Natural killer cell (primary cell): ENCODE results near the gene TTC31. TPM values are rescaled to one million over a fixed set of nuclear protein-coding genes. Genes with fewer than 3 reads are reported as not detected.

Source experiments
- ATAC-seq, 3 donors: fragments of 150-1000 bp in 2 of 3; fragments of 200-7000 bp in 1 of 3; cut with Tn5 transposase; 1 replicate in 1 of 3; 2 replicates in 2 of 3; pipeline ENCODE4 v1.10.0; 2021; ENCODE audit warnings: mild to moderate bottlenecking in 2 of 3, moderate library complexity in 2 of 3
- DNase-seq, 2 donors: peaks; one replicate each; pipeline versions ENCODE4 v3.0.0 to v3.0.0-alpha.2; 2013 to 2021; ENCODE audit warnings: mixed read lengths in 1 of 2
- H3K27ac ChIP-seq: one replicate; pipeline ENCODE4 v1.5.1; 2013; ENCODE audit warnings: mild to moderate bottlenecking, low read length
- H3K27me3 ChIP-seq: one replicate; pipeline ENCODE4 v1.6.1; 2013; ENCODE audit warnings: low read length; ENCODE audit not compliant: control insufficient read depth, insufficient read depth
- H3K36me3 ChIP-seq: one replicate; pipeline ENCODE4 v1.6.1; 2013; ENCODE audit warnings: low read length; ENCODE audit not compliant: control insufficient read depth, insufficient read depth
- H3K4me1 ChIP-seq: one replicate; pipeline ENCODE4 v1.6.1; 2013; ENCODE audit warnings: low read length; ENCODE audit not compliant: control insufficient read depth, insufficient read depth
- H3K4me3 ChIP-seq: one replicate; pipeline ENCODE4 v1.5.1; 2013; ENCODE audit warnings: low read length
- H3K9me3 ChIP-seq: one replicate; pipeline ENCODE4 v1.6.1; 2013; ENCODE audit warnings: low read length; ENCODE audit not compliant: control insufficient read depth, insufficient read depth
- H3K27ac Mint-ChIP-seq, 2 donors: one replicate each; pipeline ENCODE4 v1.8.0; 2022; ENCODE audit warnings: mild to moderate bottlenecking in 2 of 2, mixed read lengths in 2 of 2, moderate library complexity in 1 of 2
- H3K27me3 Mint-ChIP-seq, 2 donors: one replicate each; pipeline ENCODE4 v1.8.0; 2022; ENCODE audit warnings: low read depth in 2 of 2, mixed read lengths in 2 of 2
- H3K36me3 Mint-ChIP-seq: one replicate; pipeline ENCODE4 v1.8.0; 2022; ENCODE audit warnings: mixed read lengths
- H3K4me1 Mint-ChIP-seq, 2 donors: one replicate each; pipeline ENCODE4 v1.8.0; 2022; ENCODE audit warnings: mixed read lengths in 2 of 2
- H3K4me3 Mint-ChIP-seq: one replicate; pipeline ENCODE4 v1.8.0; 2022; ENCODE audit warnings: mild to moderate bottlenecking, moderate library complexity, mixed read lengths
- H3K9me3 Mint-ChIP-seq, 2 donors: one replicate each; pipeline ENCODE4 v1.8.0; 2022; ENCODE audit warnings: mixed read lengths in 2 of 2
- CTCF ChIP-seq: fragments of 200-600 bp; IDR thresholded peaks from one replicate; pipeline ENCODE4 v1.8.0; 2022; ENCODE audit warnings: antibody characterized with exemption
- WGBS: methylation state at CpG from one replicate; pipeline ENCODE4 v1.1.7; 2013; ENCODE audit warnings: missing lambda C conversion rate; ENCODE audit not compliant: insufficient coverage; 5-methylcytosine and 5-hydroxymethylcytosine counted together
- intact Hi-C: fragments of 100-400 bp; cut with micrococcal nuclease; formaldehyde crosslinking; loops from one replicate; pipeline ENCODE4 v1.14.2; 2022
- total RNA-seq, 4 donors: library from RNA; stranded (reverse); fragments of 120-200 nt in 1 of 4; gene quantifications; one replicate each; pipeline versions ENCODE4 v1.2.3 to v1.2.4, GENCODE V29; 2013 to 2022

The TTC31 gene
- total RNA-seq, 3 donors from 2014 or later (not counting 1 experiment from before 2014, with no cell fraction given) = 51.3 to 59.7 (median 53.1) TPM

GRCh38 chr2:74499267-74499939, 16.5 kb downstream of the TTC31 start, which contains the start of gene LBX2:
Gene LBX2 (minus strand): TSS chr2:74499603. CDS start chr2:74499537, 66 bp downstream.
- intact Hi-C loops = no loop called here
- peak within 1 kb of the TSS; percentile 30 to 81 for H3K27ac Mint-ChIP-seq
- 6% methylated on average over 65 of the region's 65 CpGs for WGBS

GRCh38 chr2:74499940-74500577, 17.2 kb downstream of the TTC31 start:
- peaks cover 36 to 65% of the 10 kb centered on the region in 2 donors for H3K4me1 Mint-ChIP-seq
- Histone ChIP-seq H3K27me3 (peaks cover 5% of the 10 kb centered on the region), H3K4me3 (no peak overlapping the region)

More at GRCh38 chr2:74499267-74499939, 16.5 kb downstream of the TTC31 start, which contains the start of gene LBX2:
- peaks cover 5% of the 10 kb centered on the region for H3K27me3 ChIP-seq
- H3K36me3 Mint-ChIP-seq = no peaks in the 10 kb centered on the region
- H3K27ac ChIP-seq = no peak within 1 kb of the TSS
- no peaks in the 10 kb centered on the region for H3K9me3 Mint-ChIP-seq
- peaks cover 29 to 58% of the 10 kb centered on the region in 2 donors for H3K4me1 Mint-ChIP-seq
- ATAC-seq (peak in 1 of 3 donors; percentile 28), DNase-seq (peak in 1 of 2 donors; percentile 48)
- no peak for TF ChIP-seq CTCF
- peaks cover 0 to 8% of the 10 kb centered on the region in 2 donors for H3K27me3 Mint-ChIP-seq
- H3K9me3 ChIP-seq = no peaks in the 10 kb centered on the region
- H3K4me3 Mint-ChIP-seq = peak within 1 kb of the TSS; percentile 90
- peak within 1 kb of the TSS; percentile 52 for H3K4me3 ChIP-seq
- no peaks in the 10 kb centered on the region for H3K36me3 ChIP-seq
- H3K4me1 ChIP-seq = peaks cover 56% of the 10 kb centered on the region

GRCh38 chr2:74500578-74500946, 17.7 kb downstream of the TTC31 start:
- H3K27ac ChIP-seq = no peak overlapping the region
- Mint-ChIP-seq H3K4me1 (peaks cover 38 to 70% of the 10 kb centered on the region in 2 donors), H3K27ac (no peak overlapping the region), H3K4me3 (peak overlapping the region; percentile 13), H3K9me3 (no peaks in the 10 kb centered on the region), H3K36me3 (no peaks in the 10 kb centered on the region), H3K27me3 (peaks cover 0 to 8% of the 10 kb centered on the region in 2 donors)
- TF ChIP-seq CTCF = no peak
- no peaks in the 10 kb centered on the region for H3K9me3 ChIP-seq
- DNase-seq (no peak), ATAC-seq (no peak)
- H3K4me3 ChIP-seq = no peak overlapping the region
- peaks cover 3% of the 10 kb centered on the region for H3K36me3 ChIP-seq
- H3K27me3 ChIP-seq = peaks cover 5% of the 10 kb centered on the region
- intact Hi-C loops = no loop called here
- peaks cover 59% of the 10 kb centered on the region for H3K4me1 ChIP-seq

More at GRCh38 chr2:74499940-74500577, 17.2 kb downstream of the TTC31 start:
- Histone ChIP-seq H3K9me3 (no peaks in the 10 kb centered on the region), H3K4me1 (peaks cover 56% of the 10 kb centered on the region), H3K27ac (no peak overlapping the region), H3K36me3 (no peaks in the 10 kb centered on the region)
- intact Hi-C loops = no loop called here
- 62% methylated on average over 15 of the region's 15 CpGs for WGBS
- H3K4me3 Mint-ChIP-seq = peak overlapping the region; percentile 56
- H3K27ac Mint-ChIP-seq = no peak overlapping the region
- ATAC-seq = no peak
- TF ChIP-seq CTCF = no peak
- no peaks in the 10 kb centered on the region for H3K9me3 Mint-ChIP-seq
- H3K36me3 Mint-ChIP-seq = no peaks in the 10 kb centered on the region
- no peak for DNase-seq
- H3K27me3 Mint-ChIP-seq = peaks cover 0 to 8% of the 10 kb centered on the region in 2 donors
